ENCODE data around the gene AK1. TPM values are rescaled to one million over a fixed set of nuclear protein-coding genes. Genes with fewer than 3 reads are reported as not detected.
"Not testable (repeated sequence)": the region's sequence is repeated elsewhere in the genome, so short reads cannot be mapped to it uniquely, and the experiment has no call there.

AK1 gene
- total RNA-seq, 2 donors from 2014 or later = 22.2 to 123 TPM

DNA sequence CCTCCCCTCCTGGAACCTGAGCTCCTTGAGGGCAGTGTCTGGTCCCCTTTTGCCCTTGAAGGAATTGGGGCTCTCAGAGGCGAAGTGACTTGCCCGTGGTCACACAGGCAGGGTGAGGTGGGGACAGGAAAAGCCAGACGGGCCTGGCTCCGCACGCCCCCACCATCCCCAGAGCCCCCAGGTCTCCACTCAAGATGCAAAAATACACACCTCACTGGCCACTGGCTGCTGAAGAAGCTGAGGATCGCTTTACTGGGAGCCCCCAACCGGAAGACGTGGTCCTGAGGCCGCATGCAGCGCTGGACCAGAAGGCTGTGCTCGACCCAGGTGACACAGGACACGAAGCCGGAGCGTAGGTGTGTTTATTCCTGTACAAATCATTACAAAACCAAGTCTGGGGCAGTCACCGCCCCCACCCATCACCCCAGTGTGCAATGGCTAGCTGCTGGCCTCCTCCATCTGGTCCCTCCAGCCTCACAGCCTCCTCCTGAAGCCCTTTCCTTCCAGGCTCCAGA is 7.6 kb upstream of the AK1 start:
- Histone ChIP-seq H3K9me3 (no peaks in the 10 kb centered on the region), H3K27ac (no peak overlapping the region), H3K36me3 (peaks cover 0 to 5% of the 10 kb centered on the region in 2 donors), H3K27me3 (replicated peaks; ENCODE audit: insufficient read depth) (no peaks in the 10 kb centered on the region), H3K4me1 (replicated peaks) (no peaks in the 10 kb centered on the region), H3K4me3 (no peak overlapping the region)
- intact Hi-C loops (cut with DNase I) = no loop called here
- DNase-seq (ENCODE audit: low spot score) = no peak
- WGBS = 80% methylated on average over 14 of the region's 15 CpGs
- TF ChIP-seq, protein P1, sequence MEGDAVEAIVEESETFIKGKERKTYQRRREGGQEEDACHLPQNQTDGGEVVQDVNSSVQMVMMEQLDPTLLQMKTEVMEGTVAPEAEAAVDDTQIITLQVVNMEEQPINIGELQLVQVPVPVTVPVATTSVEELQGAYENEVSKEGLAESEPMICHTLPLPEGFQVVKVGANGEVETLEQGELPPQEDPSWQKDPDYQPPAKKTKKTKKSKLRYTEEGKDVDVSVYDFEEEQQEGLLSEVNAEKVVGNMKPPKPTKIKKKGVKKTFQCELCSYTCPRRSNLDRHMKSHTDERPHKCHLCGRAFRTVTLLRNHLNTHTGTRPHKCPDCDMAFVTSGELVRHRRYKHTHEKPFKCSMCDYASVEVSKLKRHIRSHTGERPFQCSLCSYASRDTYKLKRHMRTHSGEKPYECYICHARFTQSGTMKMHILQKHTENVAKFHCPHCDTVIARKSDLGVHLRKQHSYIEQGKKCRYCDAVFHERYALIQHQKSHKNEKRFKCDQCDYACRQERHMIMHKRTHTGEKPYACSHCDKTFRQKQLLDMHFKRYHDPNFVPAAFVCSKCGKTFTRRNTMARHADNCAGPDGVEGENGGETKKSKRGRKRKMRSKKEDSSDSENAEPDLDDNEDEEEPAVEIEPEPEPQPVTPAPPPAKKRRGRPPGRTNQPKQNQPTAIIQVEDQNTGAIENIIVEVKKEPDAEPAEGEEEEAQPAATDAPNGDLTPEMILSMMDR (IDR thresholded peaks at IDR 0.05) = no peak
- TF ChIP-seq POLR2A (IDR thresholded peaks at IDR 0.05) (no peak), POLR2AphosphoS5 (IDR thresholded peaks at IDR 0.05) (no peak)

DNA sequence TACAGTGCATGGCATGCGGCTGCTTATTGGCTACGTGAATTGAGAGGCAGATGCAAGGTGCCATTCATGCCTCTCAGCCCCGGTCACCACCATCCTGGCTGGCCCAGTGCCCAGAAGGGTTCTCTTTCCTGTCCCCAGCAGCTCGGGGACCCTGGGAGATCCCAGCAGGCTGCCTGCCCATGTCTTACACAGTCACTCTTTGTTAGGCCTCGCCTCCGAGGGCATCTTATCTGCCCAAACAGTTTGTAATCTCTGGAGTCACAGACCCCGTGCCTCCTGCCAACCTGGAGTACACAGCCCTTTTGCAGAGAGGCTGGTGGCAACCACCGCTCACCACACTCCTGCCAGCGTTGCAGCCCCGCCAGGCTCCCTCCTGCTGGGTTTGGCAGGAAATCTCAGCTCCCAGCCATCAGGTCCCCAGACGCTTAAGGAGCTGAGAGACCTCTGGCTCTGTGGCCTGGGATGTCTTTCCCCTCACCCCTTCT is 7.0 kb upstream of the AK1 start:
- DNase-seq (ENCODE audit: low spot score) = no peak
- Histone ChIP-seq H3K27me3 (replicated peaks; ENCODE audit: insufficient read depth) (no peaks in the 10 kb centered on the region), H3K36me3 (peaks cover 0 to 5% of the 10 kb centered on the region in 2 donors), H3K27ac (no peak overlapping the region), H3K4me1 (replicated peaks) (no peaks in the 10 kb centered on the region), H3K9me3 (no peaks in the 10 kb centered on the region), H3K4me3 (no peak overlapping the region)
- intact Hi-C loops (cut with DNase I) = no loop called here
- TF ChIP-seq POLR2AphosphoS5 (IDR thresholded peaks at IDR 0.05) (no peak), POLR2A (IDR thresholded peaks at IDR 0.05) (no peak)
- TF ChIP-seq, protein P1 (IDR thresholded peaks at IDR 0.05) = no peak
- 40% methylated on average over 11 of the region's 11 CpGs for WGBS

- peaks cover 0 to 5% of the 10 kb centered on the region in 2 donors for H3K36me3 ChIP-seq
- no peak overlapping the region for H3K4me3 ChIP-seq
- no peak overlapping the region for H3K27ac ChIP-seq
- H3K9me3 ChIP-seq = no peaks in the 10 kb centered on the region
- DNase-seq (ENCODE audit: low spot score) = no peak
- TF ChIP-seq, protein P1 (IDR thresholded peaks at IDR 0.05) = no peak
- TF ChIP-seq POLR2A (IDR thresholded peaks at IDR 0.05) (no peak), POLR2AphosphoS5 (IDR thresholded peaks at IDR 0.05) (no peak)
- 67% methylated on average over 7 of the region's 7 CpGs for WGBS
- H3K4me1 ChIP-seq (replicated peaks) = no peaks in the 10 kb centered on the region
- intact Hi-C loops (cut with DNase I) = no loop called here
- H3K27me3 ChIP-seq (replicated peaks; ENCODE audit: insufficient read depth) = no peaks in the 10 kb centered on the region
Observed at GRCh38 chr9:127883959-127884358, 6.5 kb upstream of the AK1 start.

DNA sequence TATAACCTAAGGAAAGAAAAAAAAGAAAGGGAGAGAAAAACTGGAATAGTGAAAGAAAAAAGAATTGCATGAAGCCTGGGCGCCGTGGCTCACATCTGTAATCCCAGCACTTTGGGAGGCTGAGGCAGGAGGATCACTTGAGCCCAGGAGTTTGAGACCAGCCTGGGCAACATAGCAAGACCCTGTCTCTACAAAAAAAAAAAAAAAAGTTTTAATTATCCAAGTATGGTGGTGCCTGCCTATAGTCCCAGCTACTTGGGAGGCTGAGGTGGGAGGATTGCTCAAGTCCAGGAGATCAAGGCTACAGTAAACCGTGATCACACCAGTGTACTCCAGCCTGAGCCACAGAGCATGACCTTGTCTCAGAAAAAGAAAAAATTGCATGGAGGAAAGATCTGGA is 4.2 kb upstream of the AK1 start:
- H3K4me1 ChIP-seq (replicated peaks); H3K27me3 ChIP-seq (replicated peaks; ENCODE audit: insufficient read depth); H3K4me3 ChIP-seq; H3K9me3 ChIP-seq; H3K27ac ChIP-seq; DNase-seq (ENCODE audit: low spot score); intact Hi-C loops (cut with DNase I); H3K36me3 ChIP-seq: not testable (repeated sequence)
- WGBS = 93% methylated on average over 3 of the region's 3 CpGs

GRCh38 chr9:127880143-127880542 is 2.7 kb upstream of the AK1 start:
- Histone ChIP-seq H3K4me3 (no peak overlapping the region), H3K4me1 (replicated peaks) (no peaks in the 10 kb centered on the region), H3K9me3 (no peaks in the 10 kb centered on the region), H3K27ac (no peak overlapping the region), H3K27me3 (replicated peaks; ENCODE audit: insufficient read depth) (no peaks in the 10 kb centered on the region), H3K36me3 (no peaks in the 10 kb centered on the region)
- DNase-seq (ENCODE audit: low spot score) = no peak
- intact Hi-C loops (cut with DNase I) = no loop called here
- WGBS = 72% methylated on average over 8 of the region's 8 CpGs
- no peak for TF ChIP-seq POLR2AphosphoS5 (IDR thresholded peaks at IDR 0.05)

GRCh38 chr9:127878652-127879390 is 1.3 kb upstream of the AK1 start:
- Histone ChIP-seq H3K4me3 (no peak overlapping the region), H3K4me1 (replicated peaks) (peaks cover 6% of the 10 kb centered on the region), H3K9me3 (no peaks in the 10 kb centered on the region), H3K27me3 (replicated peaks; ENCODE audit: insufficient read depth) (no peaks in the 10 kb centered on the region), H3K36me3 (no peaks in the 10 kb centered on the region), H3K27ac (no peak overlapping the region)
- DNase-seq (ENCODE audit: low spot score) = no peak
- intact Hi-C loops (cut with DNase I) = loop anchor here (5.0 kb wide), 1 partner anchor 142 kb away; the partner anchor contains the start of gene TOR2A
- TF ChIP-seq POLR2AphosphoS5 (IDR thresholded peaks at IDR 0.05) = no peak
- TF ChIP-seq, protein P1 (IDR thresholded peaks at IDR 0.05) = no peak
- TF ChIP-seq POLR2A (IDR thresholded peaks at IDR 0.05) = no peak
- WGBS = 66% methylated on average over 8 of the region's 8 CpGs
